Measurements from ENCODE around the gene EPN2. TPM values are rescaled to one million over a fixed set of nuclear protein-coding genes. Genes with fewer than 3 reads are reported as not detected.

EPN2 gene
- total RNA-seq, 1 experiment from 2014 or later: 73.1 TPM

DNA sequence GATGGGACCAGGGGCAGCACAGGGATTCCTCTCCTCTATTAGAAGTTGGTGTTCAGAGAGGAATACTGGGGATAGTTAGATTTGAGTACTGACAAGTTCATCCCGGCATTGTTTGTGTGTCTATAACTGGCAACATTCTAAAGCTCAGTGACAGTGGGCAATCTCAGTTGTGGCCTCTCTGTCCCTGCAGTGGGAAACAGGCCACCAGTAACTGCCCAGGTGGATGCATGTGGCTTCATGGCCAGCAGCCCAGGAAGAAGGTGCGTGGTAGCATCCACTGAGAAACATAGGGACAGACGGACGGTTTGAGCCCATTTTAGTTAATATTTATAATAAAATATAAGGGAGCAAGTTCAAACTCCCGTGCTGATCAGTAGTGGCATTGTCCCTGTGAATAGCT lies 73.8 kb downstream of the EPN2 start:
- Histone ChIP-seq H3K9me3 (ENCODE audit: control insufficient read depth in 1 of 2, insufficient read depth in 1 of 2, low read depth in 1 of 2, low read length in 2 of 2) (no peaks in the 10 kb centered on the region), H3K9me2 (ENCODE audit: insufficient read depth) (no peaks in the 10 kb centered on the region), H3K9ac (ENCODE audit: low read length) (no peak overlapping the region), H3K4me3 (replicated peaks in 1 of 2; ENCODE audit: low read depth in 1 of 2, low read length in 2 of 2) (no peak overlapping the region), H3K36me3 (ENCODE audit: control insufficient read depth in 1 of 2, insufficient read depth in 2 of 2, low read length in 2 of 2) (peaks cover 17 to 22% of the 10 kb centered on the region in 2 experiments; a peak in 3 of 4 replicates), H3K79me2 (ENCODE audit: insufficient read depth, low read length) (peaks cover 9% of the 10 kb centered on the region; the same call in 1 of the 2 replicates), H3K27ac (ENCODE audit: low read depth, low read length) (no peak overlapping the region), H2AFZ (ENCODE audit: low read depth, low read length, poor library complexity, severe bottlenecking) (no peak overlapping the region), H4K20me1 (ENCODE audit: insufficient read depth) (no peaks in the 10 kb centered on the region), H3K4me1 (ENCODE audit: control insufficient read depth in 1 of 2, insufficient read depth in 2 of 2, low read length in 2 of 2) (0 out of 4 replicates have a peak, but pooled peaks cover 0 to 8% of the 10 kb centered on the region in 2 experiments), H3K4me2 (ENCODE audit: low read length) (no peak overlapping the region), H3K27me3 (ENCODE audit: insufficient read depth, low read length) (no peaks in the 10 kb centered on the region)
- no TSS peak for BruUV-seq (replicated peaks)
- ChIA-PET RAD21 (ENCODE audit: low non-redundant PET in 1 of 2, low total read pairs in 2 of 2, uncharacterized antibody in 2 of 2, unreplicated experiment in 2 of 2) (no interaction called here), POLR2A (no interaction called here), CTCF (no interaction called here)
- ATAC-seq (no peak), DNase-seq (ENCODE audit: low read depth, low spot score) (no peak)
- intact Hi-C loops (cut with micrococcal nuclease): no loop called here
- TF ChIP-seq CBX3 (IDR thresholded peaks at IDR 0.05; ENCODE audit: low read depth) (no peak), JUND (IDR thresholded peaks at IDR 0.05) (no peak), POLR2A (IDR thresholded peaks at IDR 0.05; ENCODE audit: borderline replicate concordance, extremely low read depth, insufficient read depth, insufficient read length) (no peak), CEBPB (IDR thresholded peaks at IDR 0.05; ENCODE audit: low read depth) (no peak), EZH2phosphoT487 (IDR thresholded peaks at IDR 0.05; ENCODE audit: borderline replicate concordance) (no peak), EZH2 (IDR thresholded peaks at IDR 0.05) (no peak)
- TF ChIP-seq, protein P1, sequence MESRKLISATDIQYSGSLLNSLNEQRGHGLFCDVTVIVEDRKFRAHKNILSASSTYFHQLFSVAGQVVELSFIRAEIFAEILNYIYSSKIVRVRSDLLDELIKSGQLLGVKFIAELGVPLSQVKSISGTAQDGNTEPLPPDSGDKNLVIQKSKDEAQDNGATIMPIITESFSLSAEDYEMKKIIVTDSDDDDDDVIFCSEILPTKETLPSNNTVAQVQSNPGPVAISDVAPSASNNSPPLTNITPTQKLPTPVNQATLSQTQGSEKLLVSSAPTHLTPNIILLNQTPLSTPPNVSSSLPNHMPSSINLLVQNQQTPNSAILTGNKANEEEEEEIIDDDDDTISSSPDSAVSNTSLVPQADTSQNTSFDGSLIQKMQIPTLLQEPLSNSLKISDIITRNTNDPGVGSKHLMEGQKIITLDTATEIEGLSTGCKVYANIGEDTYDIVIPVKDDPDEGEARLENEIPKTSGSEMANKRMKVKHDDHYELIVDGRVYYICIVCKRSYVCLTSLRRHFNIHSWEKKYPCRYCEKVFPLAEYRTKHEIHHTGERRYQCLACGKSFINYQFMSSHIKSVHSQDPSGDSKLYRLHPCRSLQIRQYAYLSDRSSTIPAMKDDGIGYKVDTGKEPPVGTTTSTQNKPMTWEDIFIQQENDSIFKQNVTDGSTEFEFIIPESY (IDR thresholded peaks at IDR 0.05; ENCODE audit: extremely low read depth, insufficient replicate concordance, low read length): no peak
- TF ChIP-seq, protein P2, sequence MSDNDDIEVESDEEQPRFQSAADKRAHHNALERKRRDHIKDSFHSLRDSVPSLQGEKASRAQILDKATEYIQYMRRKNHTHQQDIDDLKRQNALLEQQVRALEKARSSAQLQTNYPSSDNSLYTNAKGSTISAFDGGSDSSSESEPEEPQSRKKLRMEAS (IDR thresholded peaks at IDR 0.05): no peak
- TF ChIP-seq, protein P3, sequence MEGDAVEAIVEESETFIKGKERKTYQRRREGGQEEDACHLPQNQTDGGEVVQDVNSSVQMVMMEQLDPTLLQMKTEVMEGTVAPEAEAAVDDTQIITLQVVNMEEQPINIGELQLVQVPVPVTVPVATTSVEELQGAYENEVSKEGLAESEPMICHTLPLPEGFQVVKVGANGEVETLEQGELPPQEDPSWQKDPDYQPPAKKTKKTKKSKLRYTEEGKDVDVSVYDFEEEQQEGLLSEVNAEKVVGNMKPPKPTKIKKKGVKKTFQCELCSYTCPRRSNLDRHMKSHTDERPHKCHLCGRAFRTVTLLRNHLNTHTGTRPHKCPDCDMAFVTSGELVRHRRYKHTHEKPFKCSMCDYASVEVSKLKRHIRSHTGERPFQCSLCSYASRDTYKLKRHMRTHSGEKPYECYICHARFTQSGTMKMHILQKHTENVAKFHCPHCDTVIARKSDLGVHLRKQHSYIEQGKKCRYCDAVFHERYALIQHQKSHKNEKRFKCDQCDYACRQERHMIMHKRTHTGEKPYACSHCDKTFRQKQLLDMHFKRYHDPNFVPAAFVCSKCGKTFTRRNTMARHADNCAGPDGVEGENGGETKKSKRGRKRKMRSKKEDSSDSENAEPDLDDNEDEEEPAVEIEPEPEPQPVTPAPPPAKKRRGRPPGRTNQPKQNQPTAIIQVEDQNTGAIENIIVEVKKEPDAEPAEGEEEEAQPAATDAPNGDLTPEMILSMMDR (IDR thresholded peaks at IDR 0.05 in 2 of 3, conservative IDR thresholded peaks at IDR 0.05 in 1 of 3; ENCODE audit: borderline replicate concordance in 1 of 3, insufficient read depth in 1 of 3, low read depth in 2 of 3, low read length in 2 of 3): no peak
- TF ChIP-seq, protein P4, sequence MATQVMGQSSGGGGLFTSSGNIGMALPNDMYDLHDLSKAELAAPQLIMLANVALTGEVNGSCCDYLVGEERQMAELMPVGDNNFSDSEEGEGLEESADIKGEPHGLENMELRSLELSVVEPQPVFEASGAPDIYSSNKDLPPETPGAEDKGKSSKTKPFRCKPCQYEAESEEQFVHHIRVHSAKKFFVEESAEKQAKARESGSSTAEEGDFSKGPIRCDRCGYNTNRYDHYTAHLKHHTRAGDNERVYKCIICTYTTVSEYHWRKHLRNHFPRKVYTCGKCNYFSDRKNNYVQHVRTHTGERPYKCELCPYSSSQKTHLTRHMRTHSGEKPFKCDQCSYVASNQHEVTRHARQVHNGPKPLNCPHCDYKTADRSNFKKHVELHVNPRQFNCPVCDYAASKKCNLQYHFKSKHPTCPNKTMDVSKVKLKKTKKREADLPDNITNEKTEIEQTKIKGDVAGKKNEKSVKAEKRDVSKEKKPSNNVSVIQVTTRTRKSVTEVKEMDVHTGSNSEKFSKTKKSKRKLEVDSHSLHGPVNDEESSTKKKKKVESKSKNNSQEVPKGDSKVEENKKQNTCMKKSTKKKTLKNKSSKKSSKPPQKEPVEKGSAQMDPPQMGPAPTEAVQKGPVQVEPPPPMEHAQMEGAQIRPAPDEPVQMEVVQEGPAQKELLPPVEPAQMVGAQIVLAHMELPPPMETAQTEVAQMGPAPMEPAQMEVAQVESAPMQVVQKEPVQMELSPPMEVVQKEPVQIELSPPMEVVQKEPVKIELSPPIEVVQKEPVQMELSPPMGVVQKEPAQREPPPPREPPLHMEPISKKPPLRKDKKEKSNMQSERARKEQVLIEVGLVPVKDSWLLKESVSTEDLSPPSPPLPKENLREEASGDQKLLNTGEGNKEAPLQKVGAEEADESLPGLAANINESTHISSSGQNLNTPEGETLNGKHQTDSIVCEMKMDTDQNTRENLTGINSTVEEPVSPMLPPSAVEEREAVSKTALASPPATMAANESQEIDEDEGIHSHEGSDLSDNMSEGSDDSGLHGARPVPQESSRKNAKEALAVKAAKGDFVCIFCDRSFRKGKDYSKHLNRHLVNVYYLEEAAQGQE (IDR thresholded peaks at IDR 0.05; ENCODE audit: low read depth): no peak
